HG03060 (cell line): Measurements from ENCODE around the gene INSR.
"Not testable (repeated sequence)": the region's sequence is repeated elsewhere in the genome, so short reads cannot be mapped to it uniquely, and the experiment has no call there.

Source experiments
- ATAC-seq: cut with Tn5 transposase; IDR thresholded peaks from one replicate; pipeline ENCODE4 v1.9.1; 2021; ENCODE audit warnings: low read depth, moderate number of reproducible peaks; ENCODE audit not compliant: unreplicated experiment

INSR gene

GRCh38 chr19:7293762-7294557 is at the start of gene INSR:
INSR (minus strand) TSS chr19:7294414; CDS start chr19:7293891, 523 bp downstream.
- no peak for ATAC-seq

GRCh38 chr19:7342143-7342542 is 47.9 kb upstream of the INSR start:
- ATAC-seq = no peak

- no peak for ATAC-seq
Observed at GRCh38 chr19:7340959-7341837, 47.0 kb upstream of the INSR start.

DNA sequence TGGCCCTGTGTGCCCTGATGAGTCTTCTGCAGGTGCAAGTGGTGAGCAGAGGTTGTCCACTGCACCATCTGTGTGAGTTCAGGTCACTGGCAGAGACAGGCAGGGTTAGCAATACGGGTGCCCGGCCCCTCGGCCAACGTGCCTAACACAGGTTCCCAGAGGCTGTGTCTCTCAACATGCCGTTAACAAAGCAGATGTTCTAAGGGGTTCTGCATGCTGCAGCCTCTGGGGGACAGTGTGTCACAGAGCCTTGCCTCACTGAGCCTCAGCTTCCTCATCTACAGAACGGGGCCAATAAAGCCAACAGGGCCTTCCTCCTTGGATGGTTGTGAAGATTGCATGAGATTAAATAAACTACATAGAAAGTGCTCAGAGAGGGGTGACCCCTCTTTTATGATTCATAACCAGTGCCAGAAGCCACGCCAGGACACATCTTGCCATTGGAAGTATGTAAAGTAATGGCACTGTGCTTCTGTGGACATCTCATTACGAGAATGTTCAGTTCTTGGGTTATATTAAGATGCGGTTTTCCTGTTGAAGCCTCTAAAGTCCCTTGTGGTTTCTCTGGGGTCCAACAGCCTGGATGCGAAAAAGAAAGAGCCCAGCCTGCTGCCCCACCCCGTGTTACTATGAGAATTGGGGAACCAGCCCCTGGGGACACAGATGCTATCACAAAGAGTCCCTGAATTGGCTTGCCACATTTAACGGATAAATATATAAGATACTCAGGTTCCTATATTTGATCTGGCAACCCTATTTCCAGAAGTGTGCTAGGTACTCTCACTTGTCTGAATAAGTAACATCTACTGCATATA is 43.4 kb upstream of the INSR start:
- ATAC-seq = peak; percentile 46

- no peak for ATAC-seq
Observed at GRCh38 chr19:7336321-7336973, 42.2 kb upstream of the INSR start.

DNA sequence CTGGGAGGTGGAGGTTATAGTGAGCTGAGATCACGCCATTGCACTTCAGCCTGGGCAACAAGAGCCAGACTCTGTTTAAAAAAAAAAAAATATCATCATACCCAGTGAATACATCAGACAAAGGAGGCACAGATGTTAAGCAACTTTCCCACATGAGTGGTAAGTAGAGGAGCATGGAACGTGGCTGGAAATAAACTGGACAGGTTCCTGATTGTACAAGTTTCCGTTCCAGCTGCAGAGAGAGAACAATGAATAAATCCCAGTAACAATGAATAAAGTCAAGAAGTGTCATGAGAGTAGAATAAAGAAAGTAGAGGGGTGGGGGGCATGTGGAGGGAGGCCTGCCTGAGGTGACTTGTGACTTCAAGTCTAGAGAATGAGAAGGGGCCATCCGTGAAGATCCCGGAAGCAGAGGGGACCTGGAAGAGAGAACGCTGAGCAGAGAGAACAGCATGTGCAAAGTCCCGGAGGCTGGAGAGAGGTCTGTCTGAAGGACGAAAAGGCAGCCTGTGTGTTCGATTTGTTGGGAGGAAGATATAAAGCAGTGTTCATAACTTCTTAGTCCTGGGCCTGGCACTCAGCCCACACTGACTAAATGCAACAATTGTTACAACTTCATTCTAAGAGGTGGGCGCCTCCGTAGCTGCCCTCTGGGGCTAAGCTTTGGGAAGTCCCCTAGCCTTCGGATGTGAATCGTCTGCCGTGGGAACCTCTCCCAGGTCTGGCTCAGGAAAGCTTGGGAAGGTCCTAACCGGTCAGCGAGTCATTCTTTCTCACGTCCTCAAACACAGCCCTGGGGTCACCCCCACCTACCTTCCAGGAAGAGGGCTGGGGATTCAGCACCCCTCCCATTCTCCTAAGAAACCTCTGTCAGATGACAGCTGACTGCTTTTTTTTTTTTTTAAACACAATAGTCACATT is 39.2 kb upstream of the INSR start:
- no peak for ATAC-seq

DNA sequence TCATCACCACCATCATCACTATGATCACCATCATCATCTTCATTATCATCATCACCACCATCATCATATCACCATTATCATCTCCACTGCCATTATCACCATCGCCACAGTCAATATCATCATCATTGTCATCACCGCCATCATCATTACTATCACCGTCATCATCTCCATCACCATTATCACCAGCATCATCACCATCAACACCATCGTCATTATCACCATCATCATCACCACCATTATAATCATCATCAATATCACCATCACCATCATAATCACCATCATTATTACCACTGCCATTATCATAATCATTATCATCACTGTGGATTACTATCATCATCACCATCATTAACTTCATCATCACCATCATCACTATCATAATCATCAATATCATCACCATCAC is 37.2 kb upstream of the INSR start:
- ATAC-seq = no peak

DNA sequence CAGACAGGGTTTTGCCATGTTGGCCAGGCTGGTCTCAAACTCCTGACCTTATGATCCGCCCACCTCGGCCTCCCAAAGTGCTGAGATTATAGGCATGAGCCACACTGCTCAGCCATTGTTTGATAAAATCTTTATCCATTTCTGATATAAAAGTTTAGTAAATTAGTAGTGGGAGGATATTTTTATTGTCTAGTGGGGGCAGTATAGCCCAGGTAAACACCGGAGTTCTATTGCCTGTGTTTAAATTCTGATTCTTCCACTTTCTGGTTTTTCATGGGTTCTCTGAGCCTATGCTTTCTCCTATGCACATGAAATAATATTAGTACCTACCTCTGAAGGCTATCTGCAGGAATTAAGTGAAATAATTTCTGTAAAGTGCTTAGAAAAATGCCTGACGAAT is 34.4 kb upstream of the INSR start:
- no peak for ATAC-seq

GRCh38 chr19:7327802-7328201 is 33.6 kb upstream of the INSR start:
- no peak for ATAC-seq

GRCh38 chr19:7326105-7326877 is 32.1 kb upstream of the INSR start:
- no peak for ATAC-seq

DNA sequence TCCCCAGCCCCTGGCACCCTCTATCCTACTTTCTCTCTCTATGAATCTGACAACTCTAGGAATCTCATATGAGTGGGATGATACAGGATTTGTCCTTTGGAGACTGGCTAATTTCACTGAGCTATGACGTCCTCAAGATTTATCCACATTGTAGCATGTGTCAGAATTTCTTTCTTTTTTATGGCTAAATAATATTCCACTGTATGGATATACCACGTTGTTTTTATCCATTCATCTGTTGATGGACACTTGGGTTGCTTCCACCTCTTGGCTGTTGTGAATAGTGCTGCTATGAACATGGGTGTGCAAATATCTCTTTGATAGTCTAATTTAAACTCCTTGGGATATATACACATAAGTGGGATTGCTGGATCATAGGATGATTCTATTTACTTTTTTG is 24.0 kb upstream of the INSR start:
- ATAC-seq = no peak

- ATAC-seq = no peak
Observed at GRCh38 chr19:7312816-7313215, 18.6 kb upstream of the INSR start.

GRCh38 chr19:7311911-7312310 is 17.7 kb upstream of the INSR start:
- no peak for ATAC-seq

DNA sequence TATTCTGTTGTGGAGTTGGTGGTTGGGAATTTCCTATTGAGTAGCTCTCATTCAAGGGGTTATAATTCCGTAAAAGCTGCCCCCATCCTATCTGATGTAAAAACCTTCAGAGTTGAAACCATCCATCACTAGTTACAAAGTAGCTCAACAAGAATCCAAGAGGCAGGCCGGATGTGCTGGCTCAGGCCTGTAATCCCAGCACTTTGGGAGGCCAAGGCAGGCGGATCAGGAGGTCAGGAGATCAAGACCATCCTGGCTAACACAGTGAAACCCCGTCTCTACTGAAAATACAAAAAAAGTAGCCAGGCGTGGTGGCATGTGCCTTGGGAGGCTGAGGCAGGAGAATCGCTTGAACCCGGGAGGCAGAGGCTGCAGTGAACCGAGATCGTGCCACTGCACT is 14.1 kb upstream of the INSR start:
- not testable (repeated sequence) for ATAC-seq

- ATAC-seq = no peak
Observed at GRCh38 chr19:7307590-7308218, 13.5 kb upstream of the INSR start.

- ATAC-seq = no peak
Observed at GRCh38 chr19:7304200-7304599, 10.0 kb upstream of the INSR start.

GRCh38 chr19:7303470-7303869 is 9.3 kb upstream of the INSR start:
- no peak for ATAC-seq

DNA sequence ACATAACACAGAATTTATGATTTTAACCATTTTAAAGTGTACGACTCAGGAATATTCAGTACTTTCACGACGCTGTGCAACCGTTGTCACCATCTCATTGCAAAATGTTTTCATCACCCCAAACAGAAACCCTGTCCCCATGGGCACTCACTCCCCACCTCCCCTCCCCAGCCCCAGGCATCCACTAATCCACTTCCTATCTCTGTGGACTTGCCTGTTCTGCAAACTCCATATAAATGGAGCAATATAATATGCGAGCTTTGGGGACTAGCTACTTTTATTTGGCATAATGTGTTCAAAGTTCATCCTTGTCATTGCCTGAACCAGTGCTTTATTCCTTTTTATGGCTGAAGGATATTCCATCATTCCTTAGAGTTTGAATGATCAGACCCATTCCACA is 7.3 kb upstream of the INSR start:
- no peak for ATAC-seq
